Stimulated activated CD8-positive, alpha-beta memory T cell treated with anti-CD3 and anti-CD28 coated beads, Interleukin-2, amount 100 ng/mL, for 48 hours (primary cell): ENCODE measurements around the gene SLC36A1.
"Not testable (repeated sequence)": the region's sequence is repeated elsewhere in the genome, so short reads cannot be mapped to it uniquely, and the experiment has no call there.

Experiments used
- DNase-seq, 2 donors: peaks; one replicate each; pipeline ENCODE4 v3.0.0-alpha.2; 2020; ENCODE audit warnings: low read depth in 2 of 2

The SLC36A1 gene

DNA sequence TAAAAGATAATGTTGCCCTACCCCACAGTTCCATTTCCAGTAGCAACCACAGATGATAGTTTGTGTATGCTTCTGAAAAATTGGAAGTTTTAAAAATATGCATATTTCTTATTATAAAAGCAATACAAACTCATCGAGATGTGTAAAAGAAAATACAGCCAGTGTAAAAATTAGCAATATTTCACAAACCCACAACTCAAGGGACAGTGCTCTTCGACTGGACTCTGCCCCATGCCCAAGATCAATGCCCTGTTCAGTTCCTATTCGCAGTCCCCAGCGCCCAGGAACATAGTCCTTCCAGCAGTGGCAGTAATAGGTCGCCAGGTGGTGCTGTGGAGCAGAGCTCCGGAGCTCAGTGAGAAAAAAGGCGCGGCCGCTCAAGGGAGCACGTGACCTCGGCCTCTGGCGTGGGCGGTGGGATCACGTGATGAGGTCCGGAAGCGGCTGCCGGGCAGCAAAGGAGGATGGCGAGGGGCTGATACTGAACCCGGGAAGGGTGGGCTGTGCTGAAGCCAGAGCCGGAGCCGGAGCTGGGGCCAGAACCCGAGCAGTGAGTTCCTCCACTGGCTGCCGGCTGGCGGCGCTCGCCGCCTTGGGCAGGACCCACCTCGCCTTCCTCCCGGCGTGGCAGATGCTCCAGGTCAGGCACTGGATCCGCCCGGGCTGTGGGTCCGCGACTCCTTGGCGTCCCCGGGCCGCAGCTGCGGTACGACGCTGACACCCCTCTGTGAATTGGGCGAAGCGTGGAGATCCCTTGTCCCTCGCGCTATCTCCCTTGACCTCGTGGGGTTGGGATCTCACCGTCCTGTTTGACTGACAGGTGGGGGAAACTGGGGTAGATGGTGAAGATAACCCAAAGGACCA, at the start of gene SLC36A1:
Gene SLC36A1 (plus strand): TSS at position 430 of the 864 bp plus-strand sequence. CDS start 11,190 bp downstream, outside the sequence.
- peak; percentile 92 to 98 for DNase-seq

DNA sequence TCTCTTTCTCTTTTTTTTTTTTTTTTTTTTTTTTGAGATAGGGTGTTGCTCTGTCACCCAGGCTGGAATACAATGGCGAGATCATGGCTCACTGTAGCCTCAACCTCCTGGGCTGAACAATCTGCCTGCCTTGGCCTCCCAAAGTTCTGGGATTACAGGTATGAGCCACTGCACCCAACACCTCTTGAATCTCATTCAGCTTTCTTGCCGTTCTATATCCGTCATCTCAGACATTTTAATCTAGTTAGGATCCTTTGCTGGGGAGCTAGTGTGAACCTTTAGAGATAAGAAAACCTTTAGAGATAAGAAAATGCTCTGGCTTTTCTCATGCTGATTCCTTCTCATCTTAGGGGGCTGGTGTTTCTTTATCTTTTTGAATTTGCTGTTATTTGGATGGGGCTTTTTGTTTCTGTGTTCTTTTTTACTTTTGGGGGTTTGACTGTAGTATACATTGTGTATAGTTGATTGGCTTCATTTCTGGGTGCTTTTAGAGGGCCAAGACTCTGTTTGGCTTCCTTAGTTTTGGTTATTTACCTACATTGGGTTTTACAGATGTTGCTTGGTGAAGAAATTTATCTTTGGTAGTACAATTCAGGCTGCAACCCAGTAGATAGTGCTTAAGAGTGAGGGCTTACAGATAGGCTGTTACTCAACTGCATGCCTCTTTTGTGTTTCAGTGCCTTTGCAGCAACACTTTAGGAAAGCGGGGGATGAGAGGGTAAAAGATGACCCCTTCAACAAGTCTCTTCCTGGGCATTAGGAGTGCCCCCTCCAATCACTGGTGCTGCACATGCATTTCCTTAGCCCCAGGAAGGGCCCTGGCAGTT, 41.9 kb upstream of the SLC36A1 start:
- no peak for DNase-seq

DNA sequence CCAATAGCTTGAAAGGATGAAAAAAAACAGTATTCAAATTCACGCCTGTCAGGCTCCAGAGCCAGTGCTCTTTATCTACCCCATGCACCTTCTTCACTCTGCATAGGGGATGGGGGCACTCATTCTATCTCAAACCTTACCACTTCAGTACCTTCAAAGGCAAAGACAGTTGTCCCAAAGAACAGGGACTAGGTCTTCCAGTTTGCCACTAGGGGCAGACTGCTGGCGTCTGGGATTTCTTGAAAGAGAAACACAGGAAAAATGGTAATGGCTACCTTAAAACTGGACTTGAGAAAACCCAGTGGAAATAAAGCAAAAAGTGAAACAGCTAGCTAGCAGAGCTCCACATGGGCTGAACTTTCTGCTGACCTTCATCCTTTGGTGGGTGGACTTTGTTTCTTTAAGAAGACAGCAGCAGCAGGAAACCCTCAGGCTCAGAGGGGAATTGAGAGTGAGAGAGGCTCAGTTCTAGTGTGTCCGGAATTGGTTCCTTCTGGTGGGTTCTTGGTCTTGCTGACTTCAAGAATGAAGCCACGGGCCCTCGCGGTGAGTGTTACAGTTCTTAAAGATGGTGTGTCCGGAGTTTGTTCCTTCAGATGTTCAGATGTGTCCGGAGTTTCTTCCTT, 41.0 kb upstream of the SLC36A1 start:
- no peak for DNase-seq

DNA sequence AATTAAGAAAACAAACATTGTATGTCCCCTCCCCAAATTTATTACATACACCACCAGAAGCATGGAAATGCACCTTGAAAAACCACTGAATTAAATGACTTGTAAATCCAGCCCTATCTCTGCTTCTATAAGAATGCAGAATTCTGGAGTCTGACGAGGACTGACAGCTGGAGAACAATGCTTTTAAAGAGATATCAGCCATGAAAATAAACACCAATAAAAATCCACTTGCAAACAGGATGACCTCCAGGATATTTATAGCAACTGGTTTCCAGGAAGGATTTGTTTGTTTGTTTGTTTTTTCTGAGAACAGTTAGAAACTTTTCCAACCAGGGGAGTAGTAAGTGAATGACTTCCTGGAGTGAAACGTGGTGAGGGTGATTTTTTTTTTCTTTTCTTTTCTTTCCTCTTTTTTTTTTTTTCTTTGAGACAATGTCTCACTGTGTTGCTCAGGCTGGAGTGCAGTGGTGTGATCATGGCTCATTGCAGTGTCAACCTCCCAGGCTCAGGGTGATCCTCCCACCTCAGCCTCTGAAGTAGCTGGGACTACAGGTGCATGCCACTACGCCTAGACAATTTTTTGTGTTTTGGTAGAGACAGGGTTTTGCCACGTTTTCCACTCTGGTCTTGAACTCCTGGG, 38.7 kb upstream of the SLC36A1 start:
- no peak for DNase-seq

DNA sequence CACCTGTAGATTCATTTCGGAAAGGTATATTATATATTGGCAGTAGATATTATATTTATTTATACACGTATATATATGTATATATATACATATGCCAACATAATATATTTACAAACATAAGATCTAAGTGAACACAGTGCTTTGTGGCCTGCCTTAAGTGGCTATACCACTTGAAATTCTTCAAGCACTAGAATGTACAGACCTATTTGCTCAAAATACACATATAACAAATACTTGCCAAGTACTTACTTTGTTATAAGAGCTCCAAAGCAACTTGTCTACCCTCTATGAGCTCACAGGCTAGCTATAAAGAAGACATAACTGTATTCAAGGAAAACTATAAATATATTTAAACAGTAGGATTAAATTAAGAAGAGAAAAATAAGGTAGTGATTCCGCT, 33.6 kb upstream of the SLC36A1 start:
- DNase-seq: no peak

DNA sequence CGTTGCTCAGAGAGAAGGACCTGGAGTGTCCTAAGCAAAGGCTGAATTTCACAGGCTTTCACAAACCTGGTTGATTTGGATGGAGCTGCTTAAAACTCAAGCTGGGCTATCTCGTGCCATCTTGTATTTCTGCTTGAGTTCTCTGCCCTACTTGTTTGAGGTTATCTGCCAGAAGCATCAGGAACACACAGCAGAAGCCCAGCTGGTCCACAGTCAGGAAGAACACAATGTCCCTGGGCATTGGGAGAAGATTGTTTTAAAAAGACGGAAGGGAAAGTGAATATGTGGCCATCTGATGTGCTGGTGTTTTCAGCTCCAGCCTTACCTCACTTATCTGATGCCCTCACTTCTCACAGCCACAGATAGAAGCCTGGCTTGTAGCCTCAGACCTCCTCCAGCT, 32.9 kb upstream of the SLC36A1 start:
- DNase-seq: no peak

DNA sequence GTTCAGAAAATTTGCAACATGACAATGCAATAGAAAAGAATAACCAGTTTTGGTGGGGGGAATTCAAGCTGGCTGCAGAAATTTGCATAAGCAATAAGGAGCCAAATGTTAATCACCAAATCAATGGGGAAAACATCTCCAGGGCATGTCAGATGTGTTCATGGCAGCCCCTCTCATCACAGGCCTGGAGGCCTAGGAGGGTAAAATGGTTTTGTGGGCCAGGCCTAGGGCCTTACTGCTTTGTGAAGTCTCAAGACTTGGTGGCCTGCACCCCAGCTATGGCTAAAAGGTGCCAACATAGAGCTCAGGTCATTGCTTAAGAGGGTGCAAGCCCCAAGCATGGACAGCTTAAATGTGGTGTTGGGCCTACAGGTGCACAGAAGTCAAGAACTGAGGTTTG, 29.7 kb upstream of the SLC36A1 start:
- DNase-seq: no peak

DNA sequence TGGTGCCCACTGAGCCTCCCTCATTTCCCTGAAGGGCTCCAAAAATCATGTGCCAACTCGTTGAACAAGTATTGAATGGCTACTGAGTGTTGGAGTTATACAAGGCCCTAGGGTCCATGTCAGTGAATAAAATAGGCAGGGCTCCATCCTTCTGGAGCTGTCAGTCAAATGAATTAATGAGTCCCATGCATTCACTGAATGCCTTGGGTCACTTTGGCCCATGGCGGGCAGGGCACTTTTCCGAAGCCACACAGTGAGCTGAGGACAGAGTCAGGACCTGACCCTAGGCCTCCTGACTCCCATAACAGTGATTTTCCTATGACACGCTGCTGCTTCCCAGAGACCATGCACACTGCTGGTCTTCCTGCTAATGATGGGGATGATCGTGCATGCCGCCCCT, 27.3 kb upstream of the SLC36A1 start:
- no peak for DNase-seq

DNA sequence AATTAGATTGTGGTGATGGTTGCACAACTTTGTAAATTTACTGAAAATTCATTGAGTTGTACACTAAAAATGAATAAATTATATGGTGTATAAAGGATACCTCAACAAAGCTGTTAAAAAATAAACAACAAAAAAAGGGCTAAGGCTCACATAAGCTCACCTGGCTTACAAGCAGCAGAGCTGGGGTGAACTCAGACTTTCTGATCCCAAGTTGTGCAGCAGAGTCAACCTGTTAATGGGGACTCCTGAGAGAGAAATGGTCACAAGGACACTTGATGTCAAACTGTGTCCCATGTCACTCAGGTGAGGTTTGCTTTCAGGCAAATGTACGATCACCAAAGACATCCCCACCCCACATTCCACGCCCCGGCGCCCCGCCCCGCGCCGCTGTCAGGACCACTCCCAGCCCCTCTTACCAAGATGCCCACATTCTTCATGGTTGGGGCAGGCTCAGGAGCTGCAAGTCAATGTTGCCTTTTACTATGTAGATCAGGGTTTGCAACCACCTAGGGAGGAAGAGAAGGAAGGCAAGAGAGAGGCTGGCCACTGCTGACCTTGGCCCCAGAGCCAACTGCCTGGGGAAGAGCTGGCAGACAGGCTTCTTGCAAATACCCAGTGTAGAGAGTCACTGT, 22.4 kb upstream of the SLC36A1 start:
- no peak for DNase-seq

DNA sequence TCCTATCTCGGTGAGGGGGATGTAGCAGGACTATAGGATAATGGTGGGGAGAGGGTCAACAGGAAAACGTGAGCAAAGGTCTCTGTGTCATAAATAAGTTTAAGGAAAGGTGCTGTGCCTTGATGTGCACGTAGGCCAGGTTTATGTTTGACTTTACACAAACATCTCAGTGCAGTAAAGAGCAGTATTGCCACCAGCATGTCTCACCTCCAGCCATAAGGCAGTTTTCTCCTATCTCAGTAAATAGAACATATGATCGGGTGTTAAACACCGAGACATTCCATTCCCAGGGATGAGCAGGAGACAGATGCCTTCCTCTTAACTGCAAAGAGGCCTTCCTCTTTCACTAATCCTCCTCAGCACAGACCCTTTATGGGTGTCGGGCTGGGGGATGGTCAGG, 21.1 kb upstream of the SLC36A1 start:
- not testable (repeated sequence) for DNase-seq

DNA sequence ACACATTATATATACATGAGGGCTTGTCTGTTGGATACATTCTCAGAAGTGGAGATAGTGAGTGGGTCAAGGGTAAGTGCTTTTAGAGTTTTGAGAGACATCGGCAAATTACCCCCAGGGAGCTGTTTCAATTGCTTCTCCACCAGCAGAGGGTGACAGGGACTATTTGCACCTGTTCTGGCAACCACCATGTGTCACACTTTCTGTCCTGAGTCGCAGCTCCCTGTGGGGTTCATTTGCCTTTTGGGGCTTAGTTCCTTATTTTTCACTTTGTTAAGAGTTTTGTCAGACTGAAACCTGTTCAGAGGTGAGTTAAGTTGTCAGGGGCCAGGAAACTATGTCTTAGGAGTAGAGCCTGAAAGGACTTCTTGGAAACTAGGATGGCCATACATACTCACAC, 20.1 kb upstream of the SLC36A1 start:
- no peak for DNase-seq

DNA sequence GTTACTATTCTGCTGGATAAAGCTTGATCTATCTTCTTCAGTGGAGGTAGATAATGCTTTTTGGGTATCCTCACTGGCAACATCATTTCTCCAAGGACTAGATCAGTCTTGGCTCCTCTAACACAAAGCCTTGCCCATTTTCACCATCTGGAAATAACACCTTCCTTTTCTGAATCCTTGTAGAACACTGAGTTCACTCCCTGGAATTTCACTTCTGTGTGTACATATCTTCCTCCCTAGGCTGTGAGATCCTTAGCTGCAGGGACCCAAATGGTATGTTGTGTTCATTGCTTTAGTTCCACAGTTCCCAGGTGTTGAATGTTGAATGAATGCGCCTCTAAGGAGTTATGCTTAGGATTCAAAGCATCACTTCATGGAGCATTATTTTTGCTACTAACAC, 16.7 kb upstream of the SLC36A1 start:
- DNase-seq: no peak

DNA sequence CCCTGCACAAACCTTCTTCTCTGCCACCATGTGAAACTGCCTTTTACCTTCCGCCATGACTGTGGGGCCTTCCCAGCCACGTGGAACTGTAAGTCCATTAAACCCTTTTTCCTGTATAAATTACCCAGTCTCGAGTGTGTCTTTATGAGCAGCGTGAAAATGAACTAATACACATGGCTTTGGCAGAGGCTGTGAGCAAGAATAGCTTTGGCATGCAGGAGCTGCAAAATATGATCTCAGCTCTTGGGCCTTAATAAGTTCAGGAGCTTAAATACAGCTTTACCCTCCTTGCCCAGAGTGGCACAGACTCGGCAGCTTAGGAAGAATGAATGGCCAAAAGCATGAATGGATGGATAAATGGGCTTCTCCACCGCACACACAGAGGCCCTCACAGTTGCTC, 15.7 kb upstream of the SLC36A1 start:
- no peak for DNase-seq

DNA sequence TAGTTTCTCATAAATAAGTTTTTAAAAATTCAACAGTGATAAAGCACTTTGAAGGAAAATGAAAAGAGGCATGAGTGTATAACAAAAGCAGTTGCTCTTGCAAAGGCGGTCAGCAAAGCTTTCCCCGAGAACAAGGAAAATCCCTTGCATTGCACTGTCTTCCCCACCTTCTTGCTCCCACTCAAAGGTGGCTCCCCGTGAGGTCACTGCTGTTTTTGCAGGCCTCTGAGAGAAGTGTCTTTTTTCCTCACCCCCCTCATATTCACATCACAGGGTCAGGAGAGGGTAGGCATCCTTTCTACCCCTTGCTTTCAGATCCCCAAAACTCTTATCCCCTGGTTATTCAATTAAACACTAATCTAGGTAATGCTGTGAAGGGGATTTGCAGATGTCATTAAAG, 15.2 kb upstream of the SLC36A1 start:
- no peak for DNase-seq

DNA sequence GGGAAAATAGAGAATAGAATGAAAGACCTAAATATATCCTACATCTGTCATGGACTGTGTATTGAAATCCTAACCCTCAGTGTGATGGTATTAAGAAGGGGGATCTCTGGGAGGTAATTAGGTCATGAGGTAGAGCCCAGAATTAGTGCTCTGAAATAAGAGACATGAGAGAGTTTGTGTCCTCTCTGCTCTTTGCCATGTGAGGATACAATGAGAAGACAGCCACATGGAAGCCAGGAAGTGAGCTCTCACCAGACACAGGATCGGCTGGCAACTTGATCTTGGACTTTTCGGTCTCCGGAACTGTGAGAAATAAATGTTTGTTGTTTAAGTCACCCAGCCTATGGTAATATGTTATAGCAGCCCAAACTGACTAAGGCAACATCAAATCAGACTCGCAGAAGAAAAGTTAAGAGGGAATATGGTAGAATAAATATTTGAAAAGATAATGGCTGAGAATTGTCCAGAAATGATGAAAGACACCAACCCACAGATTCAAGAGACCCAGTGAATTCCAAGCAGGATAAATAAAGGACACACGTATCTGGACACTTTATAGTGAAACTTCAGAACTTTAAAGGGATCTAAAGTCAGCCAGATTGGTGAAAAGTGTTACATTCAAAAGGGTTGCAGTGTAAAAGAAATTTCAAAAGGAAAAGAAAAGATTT, 12.7 kb upstream of the SLC36A1 start:
- DNase-seq: no peak

DNA sequence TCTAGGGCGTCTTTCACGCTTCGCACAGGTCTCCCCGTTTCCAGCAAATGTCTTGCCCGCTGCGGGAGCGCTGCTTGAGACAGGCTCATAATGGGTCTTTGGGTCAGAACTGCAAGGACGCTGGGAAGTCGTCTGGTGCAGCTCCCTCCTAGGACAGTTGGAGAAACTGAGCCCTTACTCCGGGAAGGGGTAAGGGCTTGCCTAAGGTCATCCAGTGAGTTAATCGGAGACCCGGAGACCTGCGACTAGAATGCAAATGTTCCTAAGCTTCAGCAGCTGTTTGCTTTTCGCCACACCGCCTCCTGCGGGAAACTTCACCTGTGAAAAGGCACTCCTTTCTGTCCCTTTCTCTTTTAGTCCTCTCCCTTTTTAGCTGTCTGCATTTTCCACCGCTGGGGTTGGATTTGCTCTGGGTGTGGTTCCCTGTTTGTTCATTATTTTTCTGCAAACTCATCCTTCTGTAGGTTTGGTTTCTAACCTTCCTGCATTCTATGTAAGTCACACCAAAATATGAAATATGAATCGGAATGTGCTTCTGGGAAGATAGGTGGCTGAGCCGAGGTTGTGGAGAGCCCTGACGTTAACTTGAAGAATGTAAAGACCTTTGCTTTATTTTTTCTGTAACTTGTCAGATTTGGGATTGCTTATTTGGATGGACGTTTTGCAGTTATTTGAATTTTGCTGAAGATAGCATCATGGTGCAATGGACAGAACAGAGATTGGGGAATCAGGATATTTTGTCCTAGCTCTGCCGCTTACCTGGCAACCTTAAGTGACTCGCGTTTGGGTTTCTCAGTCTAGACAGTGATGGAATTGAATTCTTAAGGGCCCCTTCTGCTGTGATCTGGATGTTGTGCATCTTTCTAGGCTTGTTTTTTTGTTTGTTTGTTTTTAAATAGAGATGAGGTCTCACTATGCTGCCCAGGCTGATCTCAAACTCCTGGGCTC, 909 bp downstream of the SLC36A1 start:
- DNase-seq: peak in 1 of 2 donors; percentile 6

DNA sequence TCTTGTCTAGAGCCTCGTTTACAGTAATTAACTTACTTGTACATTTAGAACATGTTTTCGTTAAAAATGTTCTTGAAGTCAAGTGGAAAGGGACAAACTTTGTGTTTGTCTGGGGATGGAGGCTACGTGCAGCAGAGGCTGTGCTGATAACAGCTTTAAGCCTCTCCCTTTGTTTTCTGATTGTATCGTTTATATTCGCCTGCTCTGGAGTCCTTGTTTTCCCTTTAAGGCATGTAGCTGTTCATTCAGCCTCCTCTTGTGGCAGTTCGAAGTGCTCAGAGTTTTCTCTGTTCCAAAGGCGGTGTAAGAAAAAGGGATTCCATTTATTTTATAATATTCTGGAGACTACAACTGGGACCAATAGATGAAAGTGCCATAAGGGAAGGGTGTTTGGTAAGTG, 1.9 kb downstream of the SLC36A1 start:
- no peak for DNase-seq

DNA sequence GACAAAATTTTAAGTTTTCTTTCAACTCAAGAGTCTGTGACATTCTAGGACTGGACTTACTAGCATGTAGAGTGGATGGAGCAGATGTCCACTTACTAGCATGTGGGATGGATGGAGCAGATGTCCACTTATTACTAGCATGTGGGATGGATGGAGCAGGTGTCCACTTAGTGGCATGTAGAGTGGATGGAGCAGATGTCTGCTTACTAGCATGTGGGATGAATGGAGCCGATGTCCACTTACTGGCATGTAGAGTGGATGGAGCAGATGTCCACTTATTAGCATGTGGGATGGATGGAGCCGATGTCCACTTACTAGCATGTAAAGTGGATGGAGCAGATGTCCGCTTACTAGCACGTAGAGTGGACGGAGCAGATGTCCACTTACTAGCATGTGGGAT, 2.4 kb downstream of the SLC36A1 start:
- no peak for DNase-seq

DNA sequence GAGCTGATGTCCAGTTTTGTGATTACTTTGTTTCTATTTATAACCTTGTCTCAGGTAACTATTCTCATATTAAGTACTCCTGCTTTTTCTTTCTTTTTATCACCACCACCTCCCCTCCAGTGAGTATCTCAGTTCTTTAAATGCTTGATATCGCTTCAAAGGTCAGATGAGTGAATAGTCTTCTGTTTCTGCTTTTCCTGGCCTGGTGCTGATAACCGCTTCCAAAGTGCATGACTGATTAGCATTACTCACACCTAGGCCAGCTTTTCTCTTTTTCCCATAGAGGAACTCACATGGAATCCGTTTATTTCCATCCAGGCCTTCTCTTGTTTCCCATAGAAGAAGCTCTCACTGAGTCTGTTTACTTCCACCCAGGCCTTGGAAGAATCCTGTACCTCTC, 3.2 kb downstream of the SLC36A1 start:
- no peak for DNase-seq
